HepG2 (cell line): ENCODE results near the gene PRAC1. TPM values are rescaled to one million over a fixed set of nuclear protein-coding genes. Genes with fewer than 3 reads are reported as not detected.

Experiments
- ATAC-seq: fragments of 200-7000 bp; cut with Tn5 transposase; 3 replicates; pipeline ENCODE4 v1.9.1; 2020; ENCODE audit warnings: mild to moderate bottlenecking, moderate library complexity
- BruUV-seq: library from RNA; stranded (reverse); fragments of 400-500 nt; replicated peaks from 2 replicates; lab custom pipeline; 2021; lab: Mats Ljungman, UMichigan
- CTCF ChIA-PET: fragments of 300-600 bp; formaldehyde crosslinking; extraction: SDS; loops from one replicate; lab custom pipeline; 2021; ENCODE audit warnings: low total read pairs, inconsistent platforms, low intra/inter-chr PET ratio; lab: Yijun Ruan, JAX
- POLR2A ChIA-PET: fragments of 350-600 bp; sonication (Branson Sonifier 250); formaldehyde crosslinking; loops from one replicate; lab custom pipeline; 2020; ENCODE audit warnings: antibody characterized with exemption, inconsistent platforms; lab: Yijun Ruan, JAX
- DNase-seq: peaks from one replicate; pipeline ENCODE4 v3.0.0-alpha.2; 2015; ENCODE audit warnings: low spot score
- FAIRE-seq: peaks from 3 replicates; lab custom pipeline; 2011; peaks lifted over from hg19 to GRCh38; lab: Jason Lieb, UNC
- H2AFZ ChIP-seq: one replicate; pipeline ENCODE4 v1.6.1; 2011; ENCODE audit warnings: low read length, inconsistent platforms
- H3K27ac ChIP-seq: fragments of 300-600 bp; 3 replicates; pipeline ENCODE4 v1.8.0; 2011; ENCODE audit warnings: mixed run types, mild to moderate bottlenecking, mixed read lengths, low read length, inconsistent platforms; ENCODE audit not compliant: insufficient read depth; ENCODE audit errors: extremely low read length
- H3K27me3 ChIP-seq, 2 experiments: fragments of 200-600 bp in 1 of 2; 2 replicates in 1 of 2; 3 replicates in 1 of 2; pipeline versions ENCODE4 v1.6.0 to v1.8.0; 2011; ENCODE audit warnings: low read length in 2 of 2, mild to moderate bottlenecking in 2 of 2, moderate library complexity in 2 of 2, inconsistent platforms in 1 of 2; ENCODE audit not compliant: insufficient read depth in 2 of 2, control insufficient read depth in 1 of 2
- H3K36me3 ChIP-seq, 2 experiments: fragments of 200-600 bp in 1 of 2; replicated peaks in 1 of 2; 2 replicates in 1 of 2; 3 replicates in 1 of 2; pipeline versions ENCODE4 v1.5.1 to v1.8.0; 2011; ENCODE audit warnings: low read length in 2 of 2, inconsistent platforms in 1 of 2; ENCODE audit not compliant: insufficient read depth in 2 of 2, control insufficient read depth in 1 of 2
- H3K4me1 ChIP-seq: 2 replicates; pipeline ENCODE4 v1.5.1; 2012; ENCODE audit warnings: low read length, inconsistent platforms; ENCODE audit not compliant: insufficient read depth
- H3K4me2 ChIP-seq: 2 replicates; pipeline ENCODE4 v1.6.0; 2011; ENCODE audit warnings: low read depth, low read length, inconsistent platforms
- H3K4me3 ChIP-seq, 3 experiments: fragments of 200-600 bp in 1 of 3; sonication (generic), shearing (Covaris generic) in 1 of 3; replicated peaks in 1 of 3; 2 replicates each; pipeline ENCODE4 v1.5.1; 2011 to 2016; ENCODE audit warnings: low read length in 3 of 3, inconsistent platforms in 2 of 3, low read depth in 2 of 3, mild to moderate bottlenecking in 2 of 3, control low read depth in 1 of 3, mixed read lengths in 1 of 3; ENCODE audit not compliant: insufficient read depth in 1 of 3
- H3K79me2 ChIP-seq: one replicate; pipeline ENCODE4 v1.6.1; 2011; ENCODE audit warnings: low read length, inconsistent platforms; ENCODE audit not compliant: insufficient read depth
- H3K9ac ChIP-seq: 2 replicates; pipeline ENCODE4 v1.6.0; 2011; ENCODE audit warnings: mild to moderate bottlenecking, low read depth, low read length, inconsistent platforms; ENCODE audit not compliant: insufficient read depth
- H3K9me3 ChIP-seq: 2 replicates; pipeline ENCODE4 v1.5.1; 2012; ENCODE audit warnings: mild to moderate bottlenecking, low read length
- H4K20me1 ChIP-seq: 2 replicates; pipeline ENCODE4 v1.6.0; 2011; ENCODE audit warnings: inconsistent platforms, mild to moderate bottlenecking, low read length, moderate library complexity; ENCODE audit not compliant: insufficient read depth
- CEBPB ChIP-seq: IDR thresholded peaks from 2 replicates; pipeline ENCODE4 v1.6.1; 2011; ENCODE audit warnings: low read depth, low read length, improper control_type of control experiment, borderline replicate concordance
- EHMT2 ChIP-seq: fragments of 200-600 bp; sonication (generic); IDR thresholded peaks from 2 replicates; pipeline ENCODE4 v1.7.0; 2017; ENCODE audit warnings: antibody characterized with exemption, low read depth, low read length, borderline replicate concordance
- FOXC1 ChIP-seq: sonication (generic); formaldehyde crosslinking; IDR thresholded peaks from 2 replicates; pipeline ENCODE4 v1.8.0; 2022; ENCODE audit warnings: mild to moderate bottlenecking, missing genetic modification reagents, borderline replicate concordance
- FOXO1 ChIP-seq: sonication (generic); formaldehyde crosslinking; IDR thresholded peaks from 2 replicates; pipeline ENCODE4 v1.4.0; 2020; ENCODE audit warnings: missing genetic modification reagents
- KLF16 ChIP-seq, 2 experiments: sonication (generic) in 1 of 2; formaldehyde crosslinking in 1 of 2; IDR thresholded peaks; 2 replicates each; pipeline versions ENCODE4 v1.6.1 to v1.8.0; 2016 to 2023; ENCODE audit warnings: missing genetic modification reagents in 2 of 2, missing compliant biosample characterization in 1 of 2
- MXI1 ChIP-seq: IDR thresholded peaks from 3 replicates; pipeline ENCODE4 v1.6.1; 2012; ENCODE audit warnings: low read depth, low read length, inconsistent platforms, borderline replicate concordance
- NAIF1 ChIP-seq: sonication (generic); formaldehyde crosslinking; IDR thresholded peaks from 2 replicates; pipeline ENCODE4 v1.5.0; 2020; ENCODE audit warnings: mild to moderate bottlenecking, missing genetic modification reagents, borderline replicate concordance
- NFYC ChIP-seq: IDR thresholded peaks from 2 replicates; pipeline ENCODE4 v1.6.1; 2016; ENCODE audit warnings: missing genetic modification reagents, missing compliant biosample characterization
- RAD51 ChIP-seq: fragments of 450-650 bp; IDR thresholded peaks from 2 replicates; pipeline ENCODE4 v1.6.1; 2016; ENCODE audit warnings: borderline replicate concordance
- SMYD3 ChIP-seq: sonication (generic); formaldehyde crosslinking; IDR thresholded peaks from 2 replicates; pipeline ENCODE4 v1.8.1; 2023; ENCODE audit warnings: mild to moderate bottlenecking, missing genetic modification reagents
- SRSF1 ChIP-seq: fragments of 200-400 bp; formaldehyde crosslinking; optimal IDR thresholded peaks from 2 replicates; pipeline ENCODE3; 2017; ENCODE audit warnings: mild to moderate bottlenecking, low read depth, low read length, moderate library complexity
- ZBTB3 ChIP-seq: sonication (generic); formaldehyde crosslinking; IDR thresholded peaks from 2 replicates; pipeline ENCODE4 v1.4.0; 2020; ENCODE audit warnings: low read depth, mild to moderate bottlenecking, moderate library complexity, missing genetic modification reagents, borderline replicate concordance
- ZNF292 ChIP-seq: sonication (generic); formaldehyde crosslinking; IDR thresholded peaks from 2 replicates; pipeline ENCODE4 v1.8.1; 2022; ENCODE audit warnings: mild to moderate bottlenecking, low read depth, missing genetic modification reagents, borderline replicate concordance
- ZNF367 ChIP-seq: sonication (generic); formaldehyde crosslinking; IDR thresholded peaks from 2 replicates; pipeline ENCODE4 v1.4.0; 2020; ENCODE audit warnings: missing genetic modification reagents, borderline replicate concordance
- ZNF383 ChIP-seq: sonication (generic); formaldehyde crosslinking; IDR thresholded peaks from 2 replicates; pipeline ENCODE4 v1.4.0; 2020; ENCODE audit warnings: missing genetic modification reagents, mild to moderate bottlenecking, borderline replicate concordance
- ZNF775 ChIP-seq: sonication (generic); formaldehyde crosslinking; IDR thresholded peaks from 2 replicates; pipeline ENCODE4 v1.4.0; 2020; ENCODE audit warnings: missing genetic modification reagents, mild to moderate bottlenecking, moderate library complexity, borderline replicate concordance
- WGBS: methylation state at CpG from one replicate; pipeline ENCODE4 v1.1.6; 2017; ENCODE audit warnings: low lambda C conversion rate; 5-methylcytosine and 5-hydroxymethylcytosine counted together
- in situ Hi-C: cut with HindIII; loops from 2 replicates; pipeline ENCODE4 v1.10.0; 2017; ENCODE audit warnings: low pct_unique_long_range_greater_than_20kb; ENCODE audit not compliant: extremely low pct_ligation_motif_present
- intact Hi-C: fragments of 100-400 bp; cut with micrococcal nuclease; formaldehyde crosslinking; loops from one replicate; pipeline ENCODE4 v1.10.0; 2022; ENCODE audit not compliant: unreplicated experiment
- polyA plus RNA-seq, 8 experiments: library from polyadenylated mRNA; depleted of rRNA in 3 of 8; stranded (reverse) in 7 of 8; unstranded in 1 of 8; fragments of >200 nt; fragmentation: Illumina TruSeq in 4 of 8; extraction: Trizol in 4 of 8; gene quantifications; 2 replicates each; pipeline versions ENCODE4 v1.2.1 to v1.2.3, GENCODE V29; 2011 to 2016; ENCODE audit warnings: low read depth in 4 of 8, missing spikeins in 1 of 8, mixed read lengths in 1 of 8; ENCODE audit not compliant: insufficient read depth in 1 of 8
- total RNA-seq, 5 experiments: library from RNA; depleted of rRNA; stranded (reverse); fragments of >200 nt; fragmentation: Illumina TruSeq; extraction: Trizol; gene quantifications; 2 replicates each; pipeline ENCODE4 v1.2.3, GENCODE V29; 2016; ENCODE audit warnings: low read depth in 1 of 5
- TF ChIP-seq, protein P1 (sequence below): sonication (generic); formaldehyde crosslinking; IDR thresholded peaks from 2 replicates; pipeline ENCODE4 v1.8.0; 2022; ENCODE audit warnings: missing genetic modification reagents, mild to moderate bottlenecking, borderline replicate concordance
- TF ChIP-seq, protein P2 (sequence below): fragments of 450-650 bp; IDR thresholded peaks from 2 replicates; pipeline ENCODE4 v1.6.1; 2017
- TF ChIP-seq, protein P3 (sequence below): IDR thresholded peaks from 2 replicates; pipeline ENCODE4 v1.6.1; 2018; ENCODE audit warnings: missing genetic modification reagents, mild to moderate bottlenecking, missing compliant biosample characterization

PRAC1 gene
- total and polyA plus RNA-seq, 2 of the 13 experiments (the other 11 are each of a cell fraction or from before 2014, with no cell fraction given), result not detected

DNA sequence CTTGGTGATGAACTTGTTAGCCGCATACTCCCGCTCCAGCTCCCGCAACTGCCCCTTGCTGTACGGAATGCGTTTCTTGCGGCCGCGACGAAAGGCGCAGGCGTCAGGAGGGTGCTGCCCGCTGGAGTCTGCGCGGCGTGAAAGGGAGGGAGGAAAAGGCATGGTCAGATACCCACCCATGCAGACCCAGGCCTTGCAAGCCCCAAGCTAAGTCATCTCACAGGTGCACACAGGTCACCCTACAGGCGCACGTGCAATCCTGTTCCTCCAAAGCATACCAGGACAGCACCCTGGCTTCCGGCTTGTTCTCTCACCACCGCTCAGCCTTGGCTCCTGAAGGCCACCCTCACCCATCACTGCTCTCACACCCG lies 4.6 kb upstream of the PRAC1 start:
- peaks cover 4% of the 10 kb centered on the region; the same call in 1 of the 2 replicates for H4K20me1 ChIP-seq
- in situ Hi-C loops (loop anchor here (5.0 kb wide), 2 partner anchors 60 to 150 kb away; no protein-coding TSS in a partner anchor), intact Hi-C loops (no loop called here)
- no peak for DNase-seq
- H3K27ac ChIP-seq, result no peak overlapping the region
- H3K4me1 ChIP-seq, result no peaks in the 10 kb centered on the region
- H3K27me3 ChIP-seq, result peaks cover 26 to 91% of the 10 kb centered on the region in 2 experiments
- 61% methylated on average over 20 of the region's 20 CpGs for WGBS
- no peak overlapping the region for H2AFZ ChIP-seq
- BruUV-seq, result no TSS peak
- H3K4me3 ChIP-seq, result no peak overlapping the region
- ATAC-seq, result no peak
- no peak overlapping the region for H3K4me2 ChIP-seq
- H3K9ac ChIP-seq, result no peak overlapping the region
- no peak for TF ChIP-seq EHMT2
- TF ChIP-seq KLF16 (CRISPR knock-in tag; IDR thresholded peaks at IDR 0.05), result no peak
- no peak for TF ChIP-seq ZNF383 (CRISPR knock-in tag)
- TF ChIP-seq, protein P1, sequence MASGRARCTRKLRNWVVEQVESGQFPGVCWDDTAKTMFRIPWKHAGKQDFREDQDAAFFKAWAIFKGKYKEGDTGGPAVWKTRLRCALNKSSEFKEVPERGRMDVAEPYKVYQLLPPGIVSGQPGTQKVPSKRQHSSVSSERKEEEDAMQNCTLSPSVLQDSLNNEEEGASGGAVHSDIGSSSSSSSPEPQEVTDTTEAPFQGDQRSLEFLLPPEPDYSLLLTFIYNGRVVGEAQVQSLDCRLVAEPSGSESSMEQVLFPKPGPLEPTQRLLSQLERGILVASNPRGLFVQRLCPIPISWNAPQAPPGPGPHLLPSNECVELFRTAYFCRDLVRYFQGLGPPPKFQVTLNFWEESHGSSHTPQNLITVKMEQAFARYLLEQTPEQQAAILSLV (CRISPR knock-in tag), result no peak
- TF ChIP-seq FOXO1 (CRISPR knock-in tag), result no peak
- no peak for TF ChIP-seq ZNF292
- no peak for TF ChIP-seq CEBPB
- no peak for TF ChIP-seq SMYD3 (CRISPR knock-in tag)
- no peak for TF ChIP-seq ZBTB3
- TF ChIP-seq SRSF1, result no peak
- no peak for TF ChIP-seq NFYC
- no peak for TF ChIP-seq NAIF1
- TF ChIP-seq, protein P2, sequence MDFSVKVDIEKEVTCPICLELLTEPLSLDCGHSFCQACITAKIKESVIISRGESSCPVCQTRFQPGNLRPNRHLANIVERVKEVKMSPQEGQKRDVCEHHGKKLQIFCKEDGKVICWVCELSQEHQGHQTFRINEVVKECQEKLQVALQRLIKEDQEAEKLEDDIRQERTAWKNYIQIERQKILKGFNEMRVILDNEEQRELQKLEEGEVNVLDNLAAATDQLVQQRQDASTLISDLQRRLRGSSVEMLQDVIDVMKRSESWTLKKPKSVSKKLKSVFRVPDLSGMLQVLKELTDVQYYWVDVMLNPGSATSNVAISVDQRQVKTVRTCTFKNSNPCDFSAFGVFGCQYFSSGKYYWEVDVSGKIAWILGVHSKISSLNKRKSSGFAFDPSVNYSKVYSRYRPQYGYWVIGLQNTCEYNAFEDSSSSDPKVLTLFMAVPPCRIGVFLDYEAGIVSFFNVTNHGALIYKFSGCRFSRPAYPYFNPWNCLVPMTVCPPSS, result no peak
- TF ChIP-seq ZNF775 (CRISPR knock-in tag), result no peak
- TF ChIP-seq MXI1, result no peak
- TF ChIP-seq, protein P3, sequence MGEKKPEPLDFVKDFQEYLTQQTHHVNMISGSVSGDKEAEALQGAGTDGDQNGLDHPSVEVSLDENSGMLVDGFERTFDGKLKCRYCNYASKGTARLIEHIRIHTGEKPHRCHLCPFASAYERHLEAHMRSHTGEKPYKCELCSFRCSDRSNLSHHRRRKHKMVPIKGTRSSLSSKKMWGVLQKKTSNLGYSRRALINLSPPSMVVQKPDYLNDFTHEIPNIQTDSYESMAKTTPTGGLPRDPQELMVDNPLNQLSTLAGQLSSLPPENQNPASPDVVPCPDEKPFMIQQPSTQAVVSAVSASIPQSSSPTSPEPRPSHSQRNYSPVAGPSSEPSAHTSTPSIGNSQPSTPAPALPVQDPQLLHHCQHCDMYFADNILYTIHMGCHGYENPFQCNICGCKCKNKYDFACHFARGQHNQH (CRISPR knock-in tag), result no peak
- TF ChIP-seq FOXC1 (CRISPR knock-in tag), result no peak
- no peak for TF ChIP-seq RAD51
- TF ChIP-seq ZNF367 (CRISPR knock-in tag), result no peak
- TF ChIP-seq, all 625 proteins: peak for 0
- H3K9me3 ChIP-seq, result no peaks in the 10 kb centered on the region
- ChIA-PET POLR2A (no interaction called here), CTCF (interaction anchor here (3.8 kb wide), 1 partner anchor 151 kb away, joined by 47 read pairs; no protein-coding TSS in a partner anchor)
- FAIRE-seq, result no peak
- no peaks in the 10 kb centered on the region for H3K79me2 ChIP-seq
- no peaks in the 10 kb centered on the region for H3K36me3 ChIP-seq
